Measurements from ENCODE around the gene NR2C1. TPM values are rescaled to one million over a fixed set of nuclear protein-coding genes. Genes with fewer than 3 reads are reported as not detected.

Gene NR2C1
- polyA plus RNA-seq, 3 donors: 2.2 to 24.7 (median 6.0) TPM

GRCh38 chr12:95006206-95006605 is 67.2 kb downstream of the NR2C1 start:
- no peak overlapping the region for H3K27ac Mint-ChIP-seq
- Histone ChIP-seq H2AFZ (ENCODE audit: insufficient read depth, low read depth, low read length, poor library complexity, severe bottlenecking) (no peak overlapping the region), H3K4me3 (replicated peaks in 1 of 3; ENCODE audit: low read depth in 2 of 3, low read length in 3 of 3) (no peak overlapping the region), H3K4me1 (ENCODE audit: control insufficient read depth in 1 of 2, insufficient read depth in 2 of 2, low read length in 2 of 2) (peaks cover 26 to 28% of the 10 kb centered on the region in 2 donors), H3K79me2 (ENCODE audit: insufficient read depth, low read length) (peaks cover 23% of the 10 kb centered on the region), H3K9ac (ENCODE audit: insufficient read depth, low read length, poor library complexity, severe bottlenecking) (no peak overlapping the region), H3K27ac (ENCODE audit: low read depth in 1 of 2, low read length in 2 of 2) (no peak overlapping the region), H3K9me3 (replicated peaks in 1 of 2; ENCODE audit: control insufficient read depth in 1 of 2, insufficient read depth in 1 of 2, low read length in 2 of 2) (peaks cover 21% of the 10 kb centered on the region in 2 donors), H3K27me3 (ENCODE audit: control insufficient read depth in 2 of 2, insufficient read depth in 2 of 2, low read length in 2 of 2) (no peaks in the 10 kb centered on the region), H3K4me2 (replicated peaks; ENCODE audit: extremely low read depth, low read length, poor library complexity, severe bottlenecking) (no peak overlapping the region), H3K36me3 (replicated peaks in 1 of 2; ENCODE audit: control insufficient read depth in 1 of 2, insufficient read depth in 2 of 2, low read length in 2 of 2) (peaks cover 3 to 7% of the 10 kb centered on the region in 2 donors), H4K20me1 (ENCODE audit: insufficient read depth, low read length) (no peaks in the 10 kb centered on the region)
- H3K4me3 Mint-ChIP-seq: no peak overlapping the region
- TF ChIP-seq CTCF (IDR thresholded peaks at IDR 0.05): no peak
- peaks cover 4 to 9% of the 10 kb centered on the region in 2 donors for H3K36me3 Mint-ChIP-seq
- H3K9me3 Mint-ChIP-seq: peaks cover 8 to 33% (median 25%) of the 10 kb centered on the region in 7 donors
- intact Hi-C loops (cut with micrococcal nuclease): no loop called here
- WGBS (ENCODE audit: insufficient coverage): 80% methylated on average over 1 of the region's 4 CpGs
- no peaks in the 10 kb centered on the region for H3K27me3 Mint-ChIP-seq (ENCODE audit: low read depth in 3 of 3)
- H3K4me1 Mint-ChIP-seq: peaks cover 34% of the 10 kb centered on the region
- no peak for DNase-seq

DNA sequence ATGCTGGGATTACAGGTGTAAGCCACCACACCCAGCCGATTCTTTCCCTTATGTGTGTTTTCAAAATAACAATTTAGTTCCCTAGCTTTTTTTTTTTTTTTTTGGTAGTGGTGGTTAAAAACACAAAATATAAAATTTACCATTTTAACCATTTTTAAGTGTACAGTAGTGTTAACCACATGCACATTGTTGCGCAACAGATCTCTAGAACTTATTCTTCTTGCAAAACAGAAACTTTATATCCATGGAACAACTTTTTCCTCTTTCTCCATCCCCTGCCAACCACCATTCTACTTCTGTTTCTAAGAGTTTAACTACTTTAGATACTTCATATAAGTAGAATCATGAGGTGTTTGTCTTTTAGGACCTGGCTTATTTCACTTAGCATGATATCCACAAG is 68.8 kb downstream of the NR2C1 start:
- H3K27ac ChIP-seq (ENCODE audit: low read depth in 1 of 2, low read length in 2 of 2): peak overlapping the region; percentile 86 to 97
- DNase-seq: peak; percentile 14 to 89 (median 72)
- H3K36me3 ChIP-seq (replicated peaks in 1 of 2; ENCODE audit: control insufficient read depth in 1 of 2, insufficient read depth in 2 of 2, low read length in 2 of 2): peaks cover 8 to 17% of the 10 kb centered on the region in 2 donors
- no peaks in the 10 kb centered on the region for H3K27me3 ChIP-seq (ENCODE audit: control insufficient read depth in 2 of 2, insufficient read depth in 2 of 2, low read length in 2 of 2)
- H2AFZ ChIP-seq (ENCODE audit: insufficient read depth, low read depth, low read length, poor library complexity, severe bottlenecking): no peak overlapping the region
- Mint-ChIP-seq H3K27ac (peak overlapping the region; percentile 80 to 95 (median 93)), H3K9me3 (peaks cover 8 to 31% (median 24%) of the 10 kb centered on the region in 7 donors), H3K27me3 (ENCODE audit: low read depth in 3 of 3) (no peaks in the 10 kb centered on the region), H3K4me1 (peaks cover 27% of the 10 kb centered on the region), H3K4me3 (peak overlapping the region; percentile 49 to 93), H3K36me3 (peaks cover 8 to 17% of the 10 kb centered on the region in 2 donors)
- peaks cover 4% of the 10 kb centered on the region for H4K20me1 ChIP-seq (ENCODE audit: insufficient read depth, low read length)
- H3K79me2 ChIP-seq (ENCODE audit: insufficient read depth, low read length): peaks cover 39% of the 10 kb centered on the region
- H3K4me3 ChIP-seq (replicated peaks in 1 of 3; ENCODE audit: low read depth in 2 of 3, low read length in 3 of 3): peak overlapping the region in 1 of 3 experiments; percentile 5
- no peak for TF ChIP-seq CTCF (IDR thresholded peaks at IDR 0.05)
- intact Hi-C loops (cut with micrococcal nuclease): no loop called here
- peaks cover 24 to 32% of the 10 kb centered on the region in 2 donors for H3K4me1 ChIP-seq (ENCODE audit: control insufficient read depth in 1 of 2, insufficient read depth in 2 of 2, low read length in 2 of 2)
- H3K9ac ChIP-seq (ENCODE audit: insufficient read depth, low read length, poor library complexity, severe bottlenecking): no peak overlapping the region
- WGBS (ENCODE audit: insufficient coverage): no CpG with 5 or more reads among the region's 2 CpGs
- H3K4me2 ChIP-seq (replicated peaks; ENCODE audit: extremely low read depth, low read length, poor library complexity, severe bottlenecking): peak overlapping the region; percentile 88
- H3K9me3 ChIP-seq (replicated peaks in 1 of 2; ENCODE audit: control insufficient read depth in 1 of 2, insufficient read depth in 1 of 2, low read length in 2 of 2): peaks cover 21% of the 10 kb centered on the region in 2 donors

Data from CD14-positive monocyte (primary cell).